Esophagus muscularis mucosa (tissue), 4 donors: Measurements from ENCODE around the gene RAB37.

Source experiments
- CTCF ChIP-seq, 3 experiments: fragments of 200-600 bp in 2 of 3; fragments of 450-650 bp in 1 of 3; sonication (generic) in 2 of 3; IDR thresholded peaks; one replicate each; pipeline ENCODE4 v1.5.1; 2017 to 2019; ENCODE audit warnings: antibody characterized with exemption in 3 of 3, mild to moderate bottlenecking in 2 of 3, moderate library complexity in 1 of 3
- EP300 ChIP-seq: sonication (generic); formaldehyde crosslinking; IDR thresholded peaks from one replicate; pipeline ENCODE4 v1.6.1; 2017; ENCODE audit warnings: antibody characterized with exemption
- POLR2A ChIP-seq: fragments of 450-650 bp; IDR thresholded peaks from one replicate; pipeline ENCODE4 v1.6.1; 2017; ENCODE audit warnings: antibody characterized with exemption, moderate library complexity, mild to moderate bottlenecking, low read depth
- POLR2AphosphoS5 ChIP-seq, 2 donors: sonication (generic); formaldehyde crosslinking; IDR thresholded peaks; one replicate each; pipeline ENCODE4 v1.6.1; 2017; ENCODE audit warnings: antibody characterized with exemption in 2 of 2

- no peak for TF ChIP-seq CTCF (IDR thresholded peaks at IDR 0.05)
- TF ChIP-seq POLR2AphosphoS5 (IDR thresholded peaks at IDR 0.05), result no peak
- no peak for TF ChIP-seq POLR2A
- TF ChIP-seq EP300, result no peak
These were observed 48.3 kb downstream of the RAB37 start for GRCh38 chr17:74785096-74785980.
